Measurements from ENCODE around the gene NBAS. TPM values are rescaled to one million over a fixed set of nuclear protein-coding genes. Genes with fewer than 3 reads are reported as not detected.
A peak's percentile ranks its signal among the peaks of the same experiment; 100 is the strongest.

NBAS gene
- total and polyA plus RNA-seq, 2 of the 4 experiments (the other 2 are of a cell fraction), result 22.3 to 105 TPM

- no peak overlapping the region for H2BK20ac ChIP-seq (ENCODE audit: low read depth, low read length)
- H4K8ac ChIP-seq (ENCODE audit: low read depth in 2 of 2, low read length in 2 of 2), result no peak overlapping the region
- H3K4me2 ChIP-seq (ENCODE audit: low read depth, low read length), result no peak overlapping the region; the same call in 1 of the 2 replicates
- no peak overlapping the region for H4K5ac ChIP-seq (ENCODE audit: low read depth, low read length)
- H3K4me1 ChIP-seq (ENCODE audit: control insufficient read depth, insufficient read depth, low read length), result no peaks in the 10 kb centered on the region
- H2BK120ac ChIP-seq (ENCODE audit: low read depth, low read length), result no peak overlapping the region
- H3K4me3 ChIP-seq (ENCODE audit: insufficient read depth, low read depth, low read length), result no peak overlapping the region
- in situ Hi-C loops (cut with MboI; ENCODE audit: low sequenced_read_pairs) (loop anchor here (10.0 to 25.0 kb wide), 3 partner anchors 542 to 1155 kb away; no protein-coding TSS in a partner anchor), dilution Hi-C loops (cut with HindIII; ENCODE audit: low sequenced_read_pairs, unreplicated experiment) (no loop called here), intact Hi-C loops (cut with micrococcal nuclease) (loop anchor here (5.0 to 10.0 kb wide), 3 partner anchors 947 to 1152 kb away; partner anchors contain the start of gene LRATD1)
- no TSS peak for BruUV-seq (replicated peaks)
- no peaks in the 10 kb centered on the region for H3K79me1 ChIP-seq (ENCODE audit: low read depth in 1 of 2, low read length in 2 of 2)
- no peaks in the 10 kb centered on the region for H3K27me3 ChIP-seq (ENCODE audit: control insufficient read depth, insufficient read depth, low read length)
- no CpG with 5 or more reads among the region's 1 CpG for WGBS, 2 experiments (ENCODE audit: extremely low coverage in 2 of 2, insufficient read length in 1 of 2)
- TF ChIP-seq MAZ (IDR thresholded peaks at IDR 0.05; ENCODE audit: borderline replicate concordance, low read depth, low read length), result no peak
- no peak for TF ChIP-seq USF2 (IDR thresholded peaks at IDR 0.05; ENCODE audit: low read depth, low read length)
- TF ChIP-seq SMC3 (IDR thresholded peaks at IDR 0.05; ENCODE audit: low read depth, low read length), result no peak
- TF ChIP-seq FOS (IDR thresholded peaks at IDR 0.05; ENCODE audit: low read depth, low read length), result no peak
- no peak for TF ChIP-seq BHLHE40 (IDR thresholded peaks at IDR 0.05; ENCODE audit: low read depth, low read length)
- no peak for TF ChIP-seq CHD1 (IDR thresholded peaks at IDR 0.05; ENCODE audit: low read depth, low read length)
- no peak for TF ChIP-seq NFE2L2 (IDR thresholded peaks at IDR 0.05; ENCODE audit: low read depth, low read length)
- H3K4ac ChIP-seq (ENCODE audit: low read depth, low read length), result no peak overlapping the region
- H2AK5ac ChIP-seq (ENCODE audit: low read depth, low read length), result no peak overlapping the region
- ATAC-seq (ENCODE audit: low read depth) (no peak; the same call in 1 of the 2 replicates), DNase-seq (peak; percentile 17)
- no peak overlapping the region for H4K91ac ChIP-seq (ENCODE audit: insufficient read depth, low read depth, low read length)
- H3K9ac ChIP-seq (ENCODE audit: low read depth, low read length), result no peak overlapping the region
- ChIA-PET CTCF (no interaction called here), POLR2A (ENCODE audit: unreplicated experiment) (no interaction called here)
- H2BK15ac ChIP-seq (ENCODE audit: low read depth, low read length), result no peak overlapping the region
- no peak overlapping the region for H3K18ac ChIP-seq (ENCODE audit: low read depth, low read length)
- no peaks in the 10 kb centered on the region for H3K9me1 ChIP-seq (ENCODE audit: insufficient read depth, low read length)
- H2AK9ac ChIP-seq (replicated peaks; ENCODE audit: low read depth, low read length, poor library complexity), result no peak overlapping the region
- no peak overlapping the region for H3K56ac ChIP-seq (ENCODE audit: extremely low read depth, insufficient read depth, low read length)
- no peak overlapping the region for H2BK5ac ChIP-seq (ENCODE audit: low read depth, low read length, poor library complexity, severe bottlenecking)
- H3K27ac ChIP-seq (ENCODE audit: insufficient read depth, low read length), result no peak overlapping the region
- no peak overlapping the region for H3K14ac ChIP-seq (replicated peaks; ENCODE audit: low read depth, low read length)
- H3K9me3 ChIP-seq (ENCODE audit: control insufficient read depth, insufficient read depth, low read length), result no peaks in the 10 kb centered on the region
- H3K36me3 ChIP-seq (ENCODE audit: control insufficient read depth, insufficient read depth, low read length), result no peaks in the 10 kb centered on the region
- no peak overlapping the region for H3K23ac ChIP-seq (ENCODE audit: low read depth, low read length)
- H2AFZ ChIP-seq (replicated peaks; ENCODE audit: low read length, poor library complexity), result no peak overlapping the region
- no peaks in the 10 kb centered on the region for H4K20me1 ChIP-seq (ENCODE audit: insufficient read depth, low read length)
Measured at GRCh38 chr2:15579641-15580040, 18.5 kb upstream of the NBAS start.

All from IMR-90 (cell line).